ENCODE results near the gene PROCA1. TPM values are rescaled to one million over a fixed set of nuclear protein-coding genes. Genes with fewer than 3 reads are reported as not detected.

The PROCA1 gene
- total RNA-seq, 1 donor from 2014 or later: 3.4 TPM

DNA sequence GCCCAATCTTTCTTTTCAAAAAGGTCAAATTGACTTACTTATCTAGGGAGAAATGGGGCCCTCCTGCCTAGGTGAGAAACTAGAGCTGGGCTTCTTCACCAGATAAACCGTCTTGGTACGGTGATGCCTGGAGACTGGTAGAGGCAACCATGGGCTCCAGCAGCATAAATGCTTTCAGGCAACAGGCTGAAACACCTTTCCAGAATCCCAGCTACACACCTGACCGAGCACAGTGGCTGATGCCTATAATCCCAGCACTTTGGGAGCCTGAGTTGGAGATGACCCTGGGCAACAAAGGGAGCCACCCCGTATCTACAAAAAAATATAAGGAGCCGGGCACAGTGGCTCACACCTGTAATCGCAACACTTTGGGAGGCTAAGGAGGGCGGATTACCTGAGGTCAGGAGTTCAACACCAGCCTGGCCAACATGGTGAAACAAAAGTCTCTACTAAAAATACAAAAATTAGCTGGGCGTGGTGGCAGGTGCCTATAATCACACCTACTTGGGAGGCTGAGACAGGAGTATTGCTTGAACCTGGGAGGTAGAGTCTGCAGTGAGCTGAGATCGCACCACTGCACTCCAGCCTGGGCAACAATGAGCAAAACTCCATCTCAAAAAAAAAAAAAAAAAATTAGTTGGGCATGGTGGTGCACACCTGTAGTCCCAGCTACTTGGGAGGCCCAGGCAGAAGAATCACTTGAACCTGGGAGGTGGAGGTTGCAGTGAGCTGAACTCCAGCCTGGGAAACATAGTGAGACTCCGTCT, 40.1 kb upstream of the PROCA1 start:
- Histone ChIP-seq H3K27me3 (ENCODE audit: insufficient read depth, low read length) (no peaks in the 10 kb centered on the region), H3K36me3 (ENCODE audit: insufficient read depth, low read length) (peaks cover 23% of the 10 kb centered on the region), H3K4me2 (ENCODE audit: low read length) (no peak overlapping the region), H3K9me3 (ENCODE audit: insufficient read depth, low read depth, low read length) (no peaks in the 10 kb centered on the region), H3K4me3 (ENCODE audit: insufficient read depth, low read depth, low read length) (no peak overlapping the region), H4K20me1 (ENCODE audit: insufficient read depth, low read length) (peaks cover 77% of the 10 kb centered on the region), H3K9ac (ENCODE audit: low read length) (no peak overlapping the region), H3K79me2 (ENCODE audit: insufficient read depth, low read length) (peaks cover 41% of the 10 kb centered on the region), H2AFZ (ENCODE audit: low read depth, low read length) (no peak overlapping the region), H3K4me1 (ENCODE audit: insufficient read depth, low read length) (peaks cover 9% of the 10 kb centered on the region), H3K27ac (ENCODE audit: low read depth, low read length) (no peak overlapping the region)
- Mint-ChIP-seq H3K27ac (ENCODE audit: unreplicated experiment) (no peak overlapping the region), H3K4me3 (ENCODE audit: unreplicated experiment) (no peak overlapping the region), H3K27me3 (ENCODE audit: low read depth, unreplicated experiment) (no peaks in the 10 kb centered on the region), H3K4me1 (ENCODE audit: low read depth, unreplicated experiment) (peaks cover 13% of the 10 kb centered on the region), H3K9me3 (ENCODE audit: unreplicated experiment) (no peaks in the 10 kb centered on the region), H3K36me3 (ENCODE audit: low read depth, unreplicated experiment) (peaks cover 15% of the 10 kb centered on the region)
- no peak for FAIRE-seq
- TF ChIP-seq, protein P1, sequence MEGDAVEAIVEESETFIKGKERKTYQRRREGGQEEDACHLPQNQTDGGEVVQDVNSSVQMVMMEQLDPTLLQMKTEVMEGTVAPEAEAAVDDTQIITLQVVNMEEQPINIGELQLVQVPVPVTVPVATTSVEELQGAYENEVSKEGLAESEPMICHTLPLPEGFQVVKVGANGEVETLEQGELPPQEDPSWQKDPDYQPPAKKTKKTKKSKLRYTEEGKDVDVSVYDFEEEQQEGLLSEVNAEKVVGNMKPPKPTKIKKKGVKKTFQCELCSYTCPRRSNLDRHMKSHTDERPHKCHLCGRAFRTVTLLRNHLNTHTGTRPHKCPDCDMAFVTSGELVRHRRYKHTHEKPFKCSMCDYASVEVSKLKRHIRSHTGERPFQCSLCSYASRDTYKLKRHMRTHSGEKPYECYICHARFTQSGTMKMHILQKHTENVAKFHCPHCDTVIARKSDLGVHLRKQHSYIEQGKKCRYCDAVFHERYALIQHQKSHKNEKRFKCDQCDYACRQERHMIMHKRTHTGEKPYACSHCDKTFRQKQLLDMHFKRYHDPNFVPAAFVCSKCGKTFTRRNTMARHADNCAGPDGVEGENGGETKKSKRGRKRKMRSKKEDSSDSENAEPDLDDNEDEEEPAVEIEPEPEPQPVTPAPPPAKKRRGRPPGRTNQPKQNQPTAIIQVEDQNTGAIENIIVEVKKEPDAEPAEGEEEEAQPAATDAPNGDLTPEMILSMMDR (IDR thresholded peaks at IDR 0.05; ENCODE audit: insufficient read depth, low read depth, low read length): no peak
- no peak for DNase-seq (ENCODE audit: low read depth)

DNA sequence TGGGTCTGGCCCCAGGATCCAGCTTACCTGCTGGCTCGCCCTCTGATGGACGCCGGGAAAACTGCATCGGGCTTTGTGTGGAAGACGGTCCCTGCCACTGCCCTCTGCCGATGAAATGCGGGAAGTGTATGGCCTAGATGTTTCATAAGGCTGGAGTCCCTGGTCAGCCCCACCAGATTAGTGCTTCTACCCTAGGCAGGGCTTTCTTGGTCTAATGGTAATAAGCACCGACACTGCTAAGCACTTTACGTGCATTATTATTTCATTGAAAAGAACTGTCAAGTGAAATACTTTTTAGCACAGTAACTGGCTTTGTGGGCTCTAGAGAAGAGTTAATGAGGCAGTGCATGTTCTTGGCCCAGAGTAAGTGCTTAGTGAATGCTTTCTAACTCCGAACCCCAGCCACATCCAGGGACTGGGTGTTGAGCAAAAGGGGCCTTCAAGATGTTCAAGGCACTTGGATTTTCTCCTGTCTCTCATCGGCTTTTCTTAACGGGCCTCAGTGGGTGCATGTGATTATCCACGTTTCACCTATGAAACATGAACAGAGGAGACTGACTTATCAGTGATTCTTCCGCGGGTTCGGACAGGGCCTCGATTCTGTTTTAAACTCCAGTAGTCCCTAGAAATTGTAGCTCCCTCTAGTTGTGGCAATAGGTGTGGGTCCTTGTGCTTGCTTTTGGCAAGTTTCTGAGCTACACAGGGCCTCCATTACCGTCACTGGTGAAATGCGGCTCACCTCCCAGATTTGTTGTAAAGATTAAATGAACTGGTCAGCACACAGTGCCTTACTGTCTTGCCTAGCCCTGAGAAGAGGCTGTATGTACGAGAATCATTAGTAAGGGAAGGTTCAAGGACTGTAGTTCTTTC, 38.7 kb upstream of the PROCA1 start:
- TF ChIP-seq, protein P1 (IDR thresholded peaks at IDR 0.05; ENCODE audit: insufficient read depth, low read depth, low read length): peak; percentile 99
- no peak for TF ChIP-seq EZH2 (IDR thresholded peaks at IDR 0.05; ENCODE audit: insufficient read depth, low read length)
- H3K4me3 Mint-ChIP-seq (ENCODE audit: unreplicated experiment): peak overlapping the region; percentile 23
- Histone ChIP-seq H3K79me2 (ENCODE audit: insufficient read depth, low read length) (peaks cover 55% of the 10 kb centered on the region), H3K4me3 (ENCODE audit: insufficient read depth, low read depth, low read length) (no peak overlapping the region), H3K4me2 (ENCODE audit: low read length) (peak overlapping the region; percentile 16), H3K9ac (ENCODE audit: low read length) (peak overlapping the region; percentile 37), H3K36me3 (ENCODE audit: insufficient read depth, low read length) (peaks cover 23% of the 10 kb centered on the region), H3K4me1 (ENCODE audit: insufficient read depth, low read length) (peaks cover 22% of the 10 kb centered on the region), H4K20me1 (ENCODE audit: insufficient read depth, low read length) (peaks cover 77% of the 10 kb centered on the region), H2AFZ (ENCODE audit: low read depth, low read length) (no peak overlapping the region), H3K27me3 (ENCODE audit: insufficient read depth, low read length) (no peaks in the 10 kb centered on the region), H3K9me3 (ENCODE audit: insufficient read depth, low read depth, low read length) (no peaks in the 10 kb centered on the region), H3K27ac (ENCODE audit: low read depth, low read length) (peak overlapping the region; percentile 5)
- H3K36me3 Mint-ChIP-seq (ENCODE audit: low read depth, unreplicated experiment): peaks cover 11% of the 10 kb centered on the region
- H3K27ac Mint-ChIP-seq (ENCODE audit: unreplicated experiment): peak overlapping the region; percentile 87
- H3K4me1 Mint-ChIP-seq (ENCODE audit: low read depth, unreplicated experiment): peaks cover 10% of the 10 kb centered on the region
- H3K9me3 Mint-ChIP-seq (ENCODE audit: unreplicated experiment): no peaks in the 10 kb centered on the region
- FAIRE-seq (no peak), DNase-seq (ENCODE audit: low read depth) (peak; percentile 74)
- no peaks in the 10 kb centered on the region for H3K27me3 Mint-ChIP-seq (ENCODE audit: low read depth, unreplicated experiment)
